ENCODE data around the gene TEX38.
A peak's percentile ranks its signal among the peaks of the same experiment; 100 is the strongest.
"Not testable (repeated sequence)": the region's sequence is repeated elsewhere in the genome, so short reads cannot be mapped to it uniquely, and the experiment has no call there.

The TEX38 gene

GRCh38 chr1:46671554-46671953 is at the start of gene TEX38:
Gene TEX38 (plus strand): TSS chr1:46671854. CDS start chr1:46671935, 81 bp downstream.
- DNase-seq (ENCODE audit: low read depth), result no peak

- DNase-seq (ENCODE audit: low read depth), result peak; percentile 44
Observed at GRCh38 chr1:46621930-46622329, 49.7 kb upstream of the TEX38 start.

DNA sequence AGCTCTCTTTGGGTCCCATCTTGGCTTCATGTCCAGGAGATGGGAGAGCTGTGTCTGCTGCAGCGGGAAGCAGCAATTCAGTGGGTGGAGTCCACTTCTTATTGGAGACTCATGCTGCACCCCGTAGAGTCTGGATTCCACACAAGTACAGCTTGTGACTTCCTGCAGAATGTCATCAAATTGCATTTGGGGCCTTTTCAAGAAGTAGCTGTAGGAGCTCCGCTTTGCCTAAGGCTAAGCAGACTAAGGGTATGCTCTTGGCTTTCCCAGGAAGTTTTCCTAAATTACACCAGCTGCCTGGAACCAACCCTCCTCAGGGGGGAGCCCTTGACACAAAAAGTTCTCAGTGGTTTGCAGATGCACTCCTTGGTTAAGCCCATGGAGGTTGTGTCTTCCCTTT is 49.3 kb upstream of the TEX38 start:
- DNase-seq (ENCODE audit: low read depth), result peak; percentile 36

- peak; percentile 89 for DNase-seq (ENCODE audit: low read depth)
Observed at GRCh38 chr1:46623743-46624644, 47.7 kb upstream of the TEX38 start.

GRCh38 chr1:46630719-46631118 is 40.9 kb upstream of the TEX38 start:
- DNase-seq (ENCODE audit: low read depth), result no peak

GRCh38 chr1:46635205-46635604 is 36.4 kb upstream of the TEX38 start:
- DNase-seq (ENCODE audit: low read depth), result no peak

DNA sequence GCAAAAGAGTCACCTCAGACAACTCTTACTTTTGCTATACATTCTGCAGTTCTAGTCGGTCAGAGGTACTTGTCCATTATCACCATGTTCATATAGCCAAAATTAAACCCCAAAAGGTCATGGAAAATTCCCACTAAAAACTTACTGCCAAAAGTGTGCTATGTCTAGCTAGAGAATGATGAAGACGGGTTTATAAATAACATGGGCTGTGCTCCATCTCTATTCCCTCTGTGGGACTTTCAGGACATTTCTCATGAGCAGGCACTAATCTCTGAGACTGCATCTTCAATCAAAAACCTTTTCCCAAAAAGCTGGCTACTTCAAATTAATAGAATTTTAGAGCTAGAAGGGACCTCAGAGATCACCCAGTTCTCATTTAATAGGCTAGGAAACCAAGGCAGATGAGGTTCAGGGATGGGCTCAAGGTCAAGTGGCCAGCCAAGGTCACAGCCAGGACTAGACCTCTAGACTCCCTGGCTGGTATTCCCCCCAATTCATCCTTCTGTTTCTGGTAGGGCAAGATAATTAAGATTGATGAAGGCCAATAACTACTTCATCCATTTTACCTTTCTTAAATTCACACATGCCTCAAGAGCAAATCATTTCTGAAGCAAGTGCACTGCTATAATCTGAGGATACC is 34.1 kb upstream of the TEX38 start:
- no peak for DNase-seq (ENCODE audit: low read depth)

- no peak for DNase-seq (ENCODE audit: low read depth)
Observed at GRCh38 chr1:46638921-46639320, 32.7 kb upstream of the TEX38 start.

DNA sequence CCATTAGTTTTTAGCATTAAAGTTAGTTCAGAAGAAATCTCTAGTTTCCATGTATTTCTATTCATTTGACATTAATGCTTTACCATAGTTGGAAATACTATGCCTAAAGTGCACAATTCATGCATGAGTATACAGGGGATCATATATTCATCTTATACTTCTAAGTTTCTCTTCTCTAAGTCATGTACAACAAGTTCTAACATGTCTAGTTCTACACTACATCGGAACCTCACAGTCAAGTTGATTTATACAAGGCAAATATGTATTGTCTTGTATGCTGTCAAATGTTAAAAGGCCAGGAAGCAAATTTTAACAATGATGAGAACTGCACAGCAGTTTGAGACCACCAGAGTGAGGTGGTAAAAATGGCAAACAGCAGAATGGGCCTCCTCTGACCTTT is 32.1 kb upstream of the TEX38 start:
- no peak for DNase-seq (ENCODE audit: low read depth)

- DNase-seq (ENCODE audit: low read depth), result no peak
Observed at GRCh38 chr1:46642115-46642680, 29.5 kb upstream of the TEX38 start.

DNA sequence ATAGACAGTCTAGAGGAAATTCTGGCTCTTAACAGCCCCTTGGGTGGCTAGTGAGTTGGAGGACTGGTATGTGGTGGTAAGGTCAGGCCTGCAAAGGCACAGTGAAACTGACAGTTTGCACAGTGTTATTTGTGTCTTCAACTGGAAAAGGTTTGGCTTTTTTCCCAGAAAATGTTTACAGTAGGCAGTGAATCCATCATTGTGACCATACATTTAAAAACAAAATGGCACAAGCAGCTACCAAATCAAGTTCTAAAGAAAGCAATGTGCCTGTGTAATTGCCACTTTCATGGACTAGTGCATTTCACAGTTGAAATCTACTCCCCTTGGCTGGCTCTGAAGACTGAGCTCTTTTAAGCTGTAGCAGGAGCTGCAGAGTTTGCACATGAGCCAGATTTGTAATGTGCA is 28.3 kb upstream of the TEX38 start:
- DNase-seq (ENCODE audit: low read depth), result peak; percentile 96

DNA sequence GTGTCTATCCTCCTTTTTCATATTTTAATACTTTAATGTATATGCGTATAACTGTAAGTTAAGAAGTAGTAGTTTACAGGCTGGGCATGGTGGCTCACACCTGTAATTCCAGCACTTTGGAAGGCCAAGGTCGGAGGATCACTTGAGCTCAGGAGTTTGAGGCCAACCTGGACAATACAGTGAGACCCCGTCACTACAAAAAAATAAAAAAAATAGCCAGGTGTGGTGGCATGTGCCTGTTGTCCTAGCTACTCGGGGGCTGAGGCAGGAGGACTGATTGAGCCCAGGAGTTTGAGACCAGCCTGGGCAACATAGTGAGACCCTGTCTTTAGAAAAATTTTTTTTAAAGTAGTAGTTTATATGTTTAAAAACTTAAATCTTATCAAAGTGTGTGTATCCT is 25.8 kb upstream of the TEX38 start:
- DNase-seq (ENCODE audit: low read depth), result no peak

DNA sequence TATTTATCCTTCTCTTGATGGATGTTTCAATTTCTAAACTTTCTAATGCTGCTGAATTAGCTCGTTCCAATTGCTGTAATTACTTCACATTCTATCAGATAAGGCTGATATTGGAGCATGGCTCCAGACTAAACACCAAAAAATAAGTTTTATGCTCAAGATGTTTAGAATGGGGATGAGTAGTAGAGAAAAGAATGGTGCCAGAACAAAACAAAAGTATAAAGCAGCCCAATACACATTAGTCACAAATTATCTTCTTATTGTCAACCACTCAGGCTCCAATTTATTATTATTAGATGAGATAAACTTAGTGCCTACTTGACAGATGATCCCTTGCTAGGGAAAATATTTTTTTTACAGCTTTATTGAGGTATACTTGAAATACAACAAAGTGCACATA is 25.3 kb upstream of the TEX38 start:
- DNase-seq (ENCODE audit: low read depth), result peak; percentile 48

GRCh38 chr1:46646844-46647243 is 24.8 kb upstream of the TEX38 start:
- DNase-seq (ENCODE audit: low read depth), result peak; percentile 69

DNA sequence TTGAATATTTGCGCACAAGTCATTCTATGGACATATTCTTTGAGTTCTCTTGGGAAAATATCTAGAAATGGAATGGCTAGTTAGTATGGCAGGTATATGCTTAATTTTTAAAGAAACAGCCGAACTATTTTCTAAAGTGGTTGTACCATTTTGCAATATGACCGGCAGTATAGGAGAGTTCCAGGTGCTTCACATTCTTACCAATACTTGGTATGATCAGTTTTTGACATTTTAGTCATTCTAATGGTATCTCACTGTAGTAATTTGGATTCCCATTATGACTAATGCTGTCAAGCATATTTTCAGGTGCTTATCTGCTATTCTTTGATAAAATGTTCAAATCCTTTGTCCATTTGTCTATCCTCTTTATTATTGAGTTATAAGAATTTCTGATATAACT is 24.0 kb upstream of the TEX38 start:
- no peak for DNase-seq (ENCODE audit: low read depth)

DNA sequence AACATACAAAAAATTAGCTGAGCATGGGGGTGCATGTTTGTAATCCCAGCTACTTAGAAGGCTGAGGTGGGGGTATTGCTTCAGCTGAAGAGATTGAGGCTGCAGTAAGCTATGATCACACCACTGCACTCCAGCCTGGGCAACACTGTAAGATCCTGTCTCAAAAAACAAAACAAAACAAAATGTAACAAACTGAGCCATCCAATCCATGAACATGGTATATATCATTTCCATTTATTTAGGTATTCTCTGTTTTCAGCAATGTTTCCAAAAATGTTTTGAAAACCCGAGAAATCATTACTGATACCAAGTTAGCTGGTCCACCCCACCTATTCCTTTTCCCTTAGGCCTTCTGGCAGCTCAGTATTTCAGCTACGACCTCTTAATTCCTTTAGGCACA is 21.9 kb upstream of the TEX38 start:
- no peak for DNase-seq (ENCODE audit: low read depth)

GRCh38 chr1:46650491-46650890 is 21.2 kb upstream of the TEX38 start:
- DNase-seq (ENCODE audit: low read depth), result no peak

DNA sequence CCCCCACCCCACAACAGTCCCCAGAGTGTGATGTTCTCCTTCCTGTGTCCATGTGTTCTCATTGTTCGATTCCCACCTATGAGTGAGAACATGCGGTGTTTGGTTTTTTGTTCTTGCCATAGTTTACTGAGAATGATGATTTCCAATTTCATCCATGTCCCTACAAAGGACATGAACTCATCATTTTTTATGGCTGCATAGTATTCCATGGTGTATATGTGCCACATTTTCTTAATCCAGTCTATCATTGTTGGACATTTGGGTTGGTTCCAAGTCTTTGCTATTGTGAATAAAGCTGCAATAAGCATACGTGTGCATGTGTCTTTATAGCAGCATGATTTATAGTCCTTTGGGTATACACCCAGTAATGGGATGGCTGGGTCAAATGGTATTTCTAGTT is 20.5 kb upstream of the TEX38 start:
- not testable (repeated sequence) for DNase-seq (ENCODE audit: low read depth)

GRCh38 chr1:46652321-46653100 is 19.1 kb upstream of the TEX38 start:
- no peak for DNase-seq (ENCODE audit: low read depth)

GRCh38 chr1:46653405-46653958 is 18.2 kb upstream of the TEX38 start:
- peak; percentile 76 for DNase-seq (ENCODE audit: low read depth)

DNA sequence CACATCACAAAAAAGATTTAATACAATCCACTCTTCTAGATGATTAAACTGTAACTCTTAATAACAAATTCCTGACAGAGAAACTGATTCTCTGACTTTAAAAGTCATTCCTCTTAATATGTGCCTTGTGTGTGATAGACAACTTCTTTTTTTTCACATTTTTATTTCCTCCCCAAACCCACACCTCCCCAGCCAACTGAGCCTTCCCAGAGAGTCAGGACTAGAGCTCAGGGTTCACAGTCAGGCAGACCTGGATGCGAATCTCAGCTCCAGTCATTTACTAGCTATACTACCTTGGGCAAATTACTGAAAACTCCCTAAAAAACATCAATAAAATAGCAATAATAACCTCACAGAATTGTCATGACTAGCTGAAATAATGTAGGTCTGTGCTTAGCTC is 17.6 kb upstream of the TEX38 start:
- no peak for DNase-seq (ENCODE audit: low read depth)

DNA sequence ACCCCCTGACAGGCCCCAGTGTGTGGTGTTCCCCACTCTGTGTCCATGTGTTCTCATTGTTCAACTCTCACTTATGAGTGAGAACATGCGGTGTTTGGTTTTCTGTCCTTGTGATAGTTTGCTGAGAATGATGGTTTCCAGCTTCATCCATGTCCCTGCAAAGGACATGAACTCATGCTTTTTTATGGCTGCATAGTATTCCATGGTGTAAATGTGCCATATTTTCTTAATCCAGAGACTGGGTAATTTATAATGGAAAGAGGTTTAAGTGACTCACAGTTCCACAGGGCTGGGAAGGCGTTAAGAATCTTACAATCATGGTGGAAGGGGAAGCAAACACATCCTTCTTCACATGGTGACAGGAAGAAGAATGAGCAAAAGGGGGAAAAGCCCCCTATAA is 17.0 kb upstream of the TEX38 start:
- DNase-seq (ENCODE audit: low read depth), result not testable (repeated sequence)
